Measurements from ENCODE around the gene GLTPD2. TPM values are rescaled to one million over a fixed set of nuclear protein-coding genes. Genes with fewer than 3 reads are reported as not detected.

Gene GLTPD2
- total RNA-seq, 4 donors from 2014 or later: not detected

GRCh38 chr17:4788159-4788806, 481 bp upstream of the GLTPD2 start:
- Histone ChIP-seq H3K4me1 (peaks cover 0 to 48% (median 27%) of the 10 kb centered on the region in 4 donors), H3K9me3 (no peaks in the 10 kb centered on the region), H3K27ac (peak overlapping the region in 2 of 4 donors; percentile 88 to 95), H3K36me3 (no peaks in the 10 kb centered on the region), H3K27me3 (peaks cover 0 to 29% of the 10 kb centered on the region in 2 donors), H3K4me3 (no peak overlapping the region)
- WGBS, 2 donors: 59 to 65% methylated on average over 14 of the region's 14 CpGs
- DNase-seq (ENCODE audit: low spot score in 2 of 2): no peak
- TF ChIP-seq EP300 (IDR thresholded peaks at IDR 0.05): no peak
- no peak for TF ChIP-seq CTCF (IDR thresholded peaks at IDR 0.05)
- TF ChIP-seq POLR2A (IDR thresholded peaks at IDR 0.05): no peak

GRCh38 chr17:4789701-4789950, 862 bp downstream of the GLTPD2 start:
- H3K27me3 ChIP-seq: peaks cover 0 to 16% of the 10 kb centered on the region in 2 donors
- no peak for DNase-seq (ENCODE audit: low spot score in 2 of 2)
- TF ChIP-seq CTCF (IDR thresholded peaks at IDR 0.05) (no peak), POLR2A (IDR thresholded peaks at IDR 0.05) (no peak), EP300 (IDR thresholded peaks at IDR 0.05) (no peak)
- WGBS, 2 donors: 0 to 1% methylated on average over 10 to 20 of the region's 25 CpGs
- peak overlapping the region; percentile 65 to 92 (median 76) for H3K4me3 ChIP-seq
- no peaks in the 10 kb centered on the region for H3K36me3 ChIP-seq
- H3K9me3 ChIP-seq: no peaks in the 10 kb centered on the region
- peak overlapping the region; percentile 87 to 95 (median 92) for H3K27ac ChIP-seq
- H3K4me1 ChIP-seq: peaks cover 0 to 48% (median 27%) of the 10 kb centered on the region in 4 donors

- Histone ChIP-seq H3K4me3 (peak overlapping the region; percentile 65 to 92 (median 76)), H3K27ac (peak overlapping the region; percentile 87 to 95 (median 92)), H3K27me3 (peaks cover 0 to 13% of the 10 kb centered on the region in 2 donors), H3K9me3 (no peaks in the 10 kb centered on the region), H3K36me3 (no peaks in the 10 kb centered on the region), H3K4me1 (peaks cover 0 to 46% (median 27%) of the 10 kb centered on the region in 4 donors)
- TF ChIP-seq CTCF (IDR thresholded peaks at IDR 0.05) (peak; percentile 82 to 97 (median 84)), POLR2A (IDR thresholded peaks at IDR 0.05) (peak; percentile 41 to 83), EP300 (IDR thresholded peaks at IDR 0.05) (peak in 1 of 2 donors; percentile 88)
- peak; percentile 64 to 66 for DNase-seq (ENCODE audit: low spot score in 2 of 2)
- WGBS, 2 donors: 0% methylated on average over 50 to 73 of the region's 91 CpGs
These were observed 1.4 kb downstream of the GLTPD2 start for GRCh38 chr17:4789951-4790704.

- Histone ChIP-seq H3K9me3 (no peaks in the 10 kb centered on the region), H3K27ac (peak overlapping the region; percentile 87 to 95 (median 92)), H3K4me1 (peaks cover 0 to 40% (median 24%) of the 10 kb centered on the region in 4 donors), H3K27me3 (peaks cover 0 to 7% of the 10 kb centered on the region in 2 donors), H3K4me3 (peak overlapping the region; percentile 65 to 92 (median 76)), H3K36me3 (no peaks in the 10 kb centered on the region)
- no peak for DNase-seq (ENCODE audit: low spot score in 2 of 2)
- no peak for TF ChIP-seq EP300 (IDR thresholded peaks at IDR 0.05)
- TF ChIP-seq CTCF (IDR thresholded peaks at IDR 0.05): no peak
- TF ChIP-seq POLR2A (IDR thresholded peaks at IDR 0.05): no peak
- WGBS, 2 donors: 43 to 64% methylated on average over 7 of the region's 7 CpGs
These were observed 1.9 kb downstream of the GLTPD2 start for GRCh38 chr17:4790705-4791088.

- Histone ChIP-seq H3K36me3 (peaks cover 0 to 30% (median 0%) of the 10 kb centered on the region in 3 donors), H3K27me3 (no peaks in the 10 kb centered on the region), H3K4me3 (no peak overlapping the region), H3K9me3 (no peaks in the 10 kb centered on the region), H3K4me1 (peaks cover 0 to 14% (median 10%) of the 10 kb centered on the region in 4 donors), H3K27ac (peak overlapping the region in 3 of 4 donors; percentile 75 to 88 (median 85))
- TF ChIP-seq CTCF (IDR thresholded peaks at IDR 0.05) (no peak), EP300 (IDR thresholded peaks at IDR 0.05) (no peak), POLR2A (IDR thresholded peaks at IDR 0.05) (no peak)
- WGBS, 2 donors: 90 to 92% methylated on average over 1 of the region's 1 CpG
- no peak for DNase-seq (ENCODE audit: low spot score in 2 of 2)
These were observed 6.4 kb downstream of the GLTPD2 start for GRCh38 chr17:4795168-4795567.
